Islet of Langerhans (tissue), 1 donor: ENCODE measurements around the gene HNRNPL.
"Not testable (repeated sequence)": the region's sequence is repeated elsewhere in the genome, so short reads cannot be mapped to it uniquely, and the experiment has no call there.

Source experiments
- FAIRE-seq: peaks from one replicate; lab custom pipeline; 2011; peaks lifted over from hg19 to GRCh38; lab: Jason Lieb, UNC

HNRNPL gene

GRCh38 chr19:38829203-38829602 is 20.6 kb downstream of the HNRNPL start:
- not testable (repeated sequence) for FAIRE-seq

- FAIRE-seq, result no peak
Observed at GRCh38 chr19:38826856-38827551, 22.8 kb downstream of the HNRNPL start.

GRCh38 chr19:38825936-38826335 is 23.9 kb downstream of the HNRNPL start:
- not testable (repeated sequence) for FAIRE-seq

GRCh38 chr19:38821230-38821825 is 28.5 kb downstream of the HNRNPL start:
- not testable (repeated sequence) for FAIRE-seq

GRCh38 chr19:38819231-38819920 is 30.4 kb downstream of the HNRNPL start:
- FAIRE-seq, result no peak

- no peak for FAIRE-seq
Observed at GRCh38 chr19:38817081-38817480, 32.7 kb downstream of the HNRNPL start.

GRCh38 chr19:38816131-38816750 is 33.5 kb downstream of the HNRNPL start:
- no peak for FAIRE-seq

- no peak for FAIRE-seq
Observed at GRCh38 chr19:38815059-38816001, 34.5 kb downstream of the HNRNPL start.

GRCh38 chr19:38813932-38814331 is 35.9 kb downstream of the HNRNPL start:
- FAIRE-seq, result not testable (repeated sequence)

- no peak for FAIRE-seq
Observed at GRCh38 chr19:38813323-38813722, 36.5 kb downstream of the HNRNPL start.

- FAIRE-seq, result no peak
Observed at GRCh38 chr19:38812841-38813320, 36.9 kb downstream of the HNRNPL start, which contains the start of gene LGALS4. Gene LGALS4, minus strand, starts transcription at chr19:38812945. Its CDS starts 59 bp downstream, at chr19:38812886.

- FAIRE-seq, result no peak
Observed at GRCh38 chr19:38812009-38812840, 37.6 kb downstream of the HNRNPL start.

GRCh38 chr19:38809592-38810252 is 40.1 kb downstream of the HNRNPL start:
- no peak for FAIRE-seq

GRCh38 chr19:38808741-38809140 is 41.0 kb downstream of the HNRNPL start:
- FAIRE-seq, result no peak

- FAIRE-seq, result not testable (repeated sequence)
Observed at GRCh38 chr19:38807374-38808098, 42.2 kb downstream of the HNRNPL start.

- FAIRE-seq, result no peak
Observed at GRCh38 chr19:38806371-38806770, 43.4 kb downstream of the HNRNPL start.

GRCh38 chr19:38805180-38805579 is 44.6 kb downstream of the HNRNPL start:
- no peak for FAIRE-seq

GRCh38 chr19:38803543-38803942 is 46.2 kb downstream of the HNRNPL start:
- FAIRE-seq, result no peak

GRCh38 chr19:38801359-38802095 is 48.3 kb downstream of the HNRNPL start:
- FAIRE-seq, result no peak
